Measurements from ENCODE around the gene OXCT1.
"Not testable (repeated sequence)": the region's sequence is repeated elsewhere in the genome, so short reads cannot be mapped to it uniquely, and the experiment has no call there.

The OXCT1 gene

GRCh38 chr5:41856644-41857491 is 13.4 kb downstream of the OXCT1 start:
- peak; percentile 89 for FAIRE-seq
- TF ChIP-seq TAF1 (IDR thresholded peaks at IDR 0.05; ENCODE audit: low read depth, low read length) (no peak), POLR2AphosphoS5 (IDR thresholded peaks at IDR 0.05; ENCODE audit: low read depth, low read length) (no peak), SPI1 (IDR thresholded peaks at IDR 0.05; ENCODE audit: low read depth, low read length) (no peak), PAX5 (IDR thresholded peaks at IDR 0.05; ENCODE audit: insufficient read depth, low read length, severe bottlenecking) (no peak), POLR2A (IDR thresholded peaks at IDR 0.05; ENCODE audit: low read depth, low read length) (no peak), POU2F2 (IDR thresholded peaks at IDR 0.05; ENCODE audit: low read depth, low read length) (no peak)
- DNase-seq (ENCODE audit: insufficient read length, low spot score) = no peak

DNA sequence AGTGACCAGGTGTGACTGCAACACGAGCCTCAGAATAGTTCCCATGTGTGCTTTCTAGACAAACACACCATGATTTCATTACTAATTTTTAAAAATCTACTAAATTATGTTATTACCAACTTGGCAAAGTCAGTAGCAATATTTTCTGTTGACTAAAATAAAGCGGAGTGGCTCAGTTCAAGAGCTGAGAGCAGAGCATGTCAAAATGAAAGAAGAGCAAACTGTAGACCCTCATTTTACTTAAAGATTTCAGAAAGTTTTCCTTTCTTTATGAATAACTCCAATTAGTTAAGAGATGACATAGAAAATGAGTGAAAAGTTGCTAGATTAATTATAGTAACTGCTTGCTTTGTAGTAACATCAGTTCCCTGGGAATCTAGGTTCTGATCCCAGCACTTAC is 17.9 kb downstream of the OXCT1 start:
- FAIRE-seq (no peak), DNase-seq (ENCODE audit: insufficient read length, low spot score) (no peak)
- TF ChIP-seq POLR2AphosphoS5 (IDR thresholded peaks at IDR 0.05; ENCODE audit: low read depth, low read length) (no peak), SPI1 (IDR thresholded peaks at IDR 0.05; ENCODE audit: low read depth, low read length) (no peak), POU2F2 (IDR thresholded peaks at IDR 0.05; ENCODE audit: low read depth, low read length) (no peak), TAF1 (IDR thresholded peaks at IDR 0.05; ENCODE audit: low read depth, low read length) (no peak), PAX5 (IDR thresholded peaks at IDR 0.05; ENCODE audit: insufficient read depth, low read length, severe bottlenecking) (no peak), POLR2A (IDR thresholded peaks at IDR 0.05; ENCODE audit: low read depth, low read length) (no peak)

DNA sequence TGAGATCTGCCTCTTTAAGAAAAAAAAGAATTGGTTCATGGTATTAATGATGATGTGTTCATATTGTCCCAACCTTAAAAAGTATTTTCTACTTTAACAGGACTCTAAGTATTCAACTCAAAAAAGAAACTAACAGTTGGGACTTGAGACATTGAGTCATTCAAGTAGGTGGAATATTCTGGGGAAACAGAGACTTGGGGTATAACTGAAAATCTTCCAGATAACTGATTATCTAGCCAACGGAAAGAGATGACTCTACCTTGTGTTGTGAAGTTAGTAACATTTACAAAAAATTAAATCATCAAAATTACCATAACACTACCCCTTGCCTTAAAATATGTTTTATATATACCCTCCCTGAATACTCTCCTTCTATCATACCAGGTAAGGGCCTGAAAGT is 19.1 kb downstream of the OXCT1 start:
- FAIRE-seq (no peak), DNase-seq (ENCODE audit: insufficient read length, low spot score) (no peak)
- TF ChIP-seq POLR2AphosphoS5 (IDR thresholded peaks at IDR 0.05; ENCODE audit: low read depth, low read length) (no peak), TAF1 (IDR thresholded peaks at IDR 0.05; ENCODE audit: low read depth, low read length) (no peak), POLR2A (IDR thresholded peaks at IDR 0.05; ENCODE audit: low read depth, low read length) (no peak), POU2F2 (IDR thresholded peaks at IDR 0.05; ENCODE audit: low read depth, low read length) (no peak), SPI1 (IDR thresholded peaks at IDR 0.05; ENCODE audit: low read depth, low read length) (no peak), PAX5 (IDR thresholded peaks at IDR 0.05; ENCODE audit: insufficient read depth, low read length, severe bottlenecking) (no peak)

DNA sequence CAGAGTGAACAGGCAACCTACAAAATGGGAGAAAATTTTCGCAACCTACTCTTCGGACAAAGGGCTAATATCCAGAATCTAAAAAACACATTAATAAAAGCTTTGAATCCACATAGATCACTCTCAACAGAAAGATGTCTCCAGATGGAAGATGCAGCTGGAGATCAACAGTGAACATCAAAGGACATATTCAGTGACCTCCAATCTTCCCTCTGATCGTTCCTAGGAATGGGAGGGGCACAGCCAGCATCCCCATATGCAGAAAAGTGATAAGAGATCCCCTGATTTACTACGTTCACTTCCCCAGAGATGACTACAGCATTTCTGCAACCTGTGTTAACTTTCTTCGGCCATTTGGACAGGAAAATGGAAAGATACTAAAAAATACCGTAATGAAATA is 21.2 kb downstream of the OXCT1 start:
- DNase-seq (ENCODE audit: insufficient read length, low spot score) = no peak
- no peak for FAIRE-seq
- TF ChIP-seq SPI1 (IDR thresholded peaks at IDR 0.05; ENCODE audit: low read depth, low read length) (no peak), TAF1 (IDR thresholded peaks at IDR 0.05; ENCODE audit: low read depth, low read length) (no peak), POU2F2 (IDR thresholded peaks at IDR 0.05; ENCODE audit: low read depth, low read length) (no peak), PAX5 (IDR thresholded peaks at IDR 0.05; ENCODE audit: insufficient read depth, low read length, severe bottlenecking) (no peak), POLR2A (IDR thresholded peaks at IDR 0.05; ENCODE audit: low read depth, low read length) (no peak), POLR2AphosphoS5 (IDR thresholded peaks at IDR 0.05; ENCODE audit: low read depth, low read length) (no peak)

DNA sequence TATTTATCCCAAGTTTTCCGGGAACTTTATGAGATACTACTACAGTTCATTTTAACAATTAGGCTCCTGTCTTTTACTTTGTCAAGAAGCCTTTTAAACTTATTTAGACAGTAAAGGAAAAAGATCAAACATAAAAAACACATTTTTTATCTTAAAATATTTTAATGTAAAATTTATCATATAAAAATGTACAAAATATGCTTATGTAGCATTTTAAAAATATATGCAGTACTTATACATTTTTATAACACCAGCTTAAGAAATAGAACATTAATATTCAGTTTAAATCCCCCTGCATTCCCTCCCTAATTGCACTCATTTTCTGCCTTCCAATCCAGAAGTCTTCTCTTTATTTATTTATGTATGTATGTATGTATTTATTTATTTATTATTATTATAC is 24.5 kb downstream of the OXCT1 start:
- DNase-seq (ENCODE audit: insufficient read length, low spot score); FAIRE-seq: not testable (repeated sequence)

GRCh38 chr5:41844502-41844901 is 25.7 kb downstream of the OXCT1 start:
- DNase-seq (ENCODE audit: insufficient read length, low spot score) (no peak), FAIRE-seq (no peak)
- TF ChIP-seq POLR2A (IDR thresholded peaks at IDR 0.05; ENCODE audit: low read depth, low read length) = no peak
- no peak for TF ChIP-seq POU2F2 (IDR thresholded peaks at IDR 0.05; ENCODE audit: low read depth, low read length)
- no peak for TF ChIP-seq POLR2AphosphoS5 (IDR thresholded peaks at IDR 0.05; ENCODE audit: low read depth, low read length)
- TF ChIP-seq TAF1 (IDR thresholded peaks at IDR 0.05; ENCODE audit: low read depth, low read length) = no peak
- no peak for TF ChIP-seq SPI1 (IDR thresholded peaks at IDR 0.05; ENCODE audit: low read depth, low read length)

GRCh38 chr5:41843456-41844370 is 26.5 kb downstream of the OXCT1 start:
- FAIRE-seq (peak; percentile 89), DNase-seq (ENCODE audit: insufficient read length, low spot score) (no peak)
- TF ChIP-seq SPI1 (IDR thresholded peaks at IDR 0.05; ENCODE audit: low read depth, low read length) (no peak), PAX5 (IDR thresholded peaks at IDR 0.05; ENCODE audit: insufficient read depth, low read length, severe bottlenecking) (no peak), POLR2A (IDR thresholded peaks at IDR 0.05; ENCODE audit: low read depth, low read length) (no peak), TAF1 (IDR thresholded peaks at IDR 0.05; ENCODE audit: low read depth, low read length) (no peak), POLR2AphosphoS5 (IDR thresholded peaks at IDR 0.05; ENCODE audit: low read depth, low read length) (no peak), POU2F2 (IDR thresholded peaks at IDR 0.05; ENCODE audit: low read depth, low read length) (no peak)

GRCh38 chr5:41842777-41843176 is 27.4 kb downstream of the OXCT1 start:
- DNase-seq (ENCODE audit: insufficient read length, low spot score) (no peak), FAIRE-seq (peak; percentile 9)
- TF ChIP-seq PAX5 (IDR thresholded peaks at IDR 0.05; ENCODE audit: insufficient read depth, low read length, severe bottlenecking) (no peak), SPI1 (IDR thresholded peaks at IDR 0.05; ENCODE audit: low read depth, low read length) (peak; percentile 98), POLR2A (IDR thresholded peaks at IDR 0.05; ENCODE audit: low read depth, low read length) (no peak)

- no peak for TF ChIP-seq SPI1 (IDR thresholded peaks at IDR 0.05; ENCODE audit: low read depth, low read length)
- no peak for TF ChIP-seq PAX5 (IDR thresholded peaks at IDR 0.05; ENCODE audit: insufficient read depth, low read length, severe bottlenecking)
- TF ChIP-seq POU2F2 (IDR thresholded peaks at IDR 0.05; ENCODE audit: low read depth, low read length) = no peak
- no peak for TF ChIP-seq TAF1 (IDR thresholded peaks at IDR 0.05; ENCODE audit: low read depth, low read length)
- no peak for TF ChIP-seq POLR2A (IDR thresholded peaks at IDR 0.05; ENCODE audit: low read depth, low read length)
- TF ChIP-seq POLR2AphosphoS5 (IDR thresholded peaks at IDR 0.05; ENCODE audit: low read depth, low read length) = no peak
- FAIRE-seq (no peak), DNase-seq (ENCODE audit: insufficient read length, low spot score) (no peak)
Observed at GRCh38 chr5:41841325-41841724, 28.9 kb downstream of the OXCT1 start.
